CD14-positive monocyte (primary cell): ENCODE results near the gene MTA2. TPM values are rescaled to one million over a fixed set of nuclear protein-coding genes. Genes with fewer than 3 reads are reported as not detected.
A peak's percentile ranks its signal among the peaks of the same experiment; 100 is the strongest.

Experiments used
- DNase-seq, 3 donors: peaks; one replicate each; pipeline ENCODE4 v3.0.0-alpha.2; 2011 to 2022
- H2AFZ ChIP-seq: 2 replicates; pipeline ENCODE4 v1.6.0; 2012; ENCODE audit warnings: mild to moderate bottlenecking, low read depth, low read length, inconsistent platforms; ENCODE audit not compliant: insufficient read depth, poor library complexity, severe bottlenecking
- H3K27ac ChIP-seq, 2 donors: 1 replicate in 1 of 2; 2 replicates in 1 of 2; pipeline ENCODE4 v1.5.1; 2012 to 2013; ENCODE audit warnings: low read length in 2 of 2, control low read depth in 1 of 2, inconsistent platforms in 1 of 2, low read depth in 1 of 2, mild to moderate bottlenecking in 1 of 2
- H3K27me3 ChIP-seq, 2 donors: one replicate each; pipeline versions ENCODE4 v1.6.0 to v1.6.1; 2011 to 2013; ENCODE audit warnings: low read length in 2 of 2; ENCODE audit not compliant: control insufficient read depth in 2 of 2, insufficient read depth in 2 of 2
- H3K36me3 ChIP-seq, 2 donors: replicated peaks in 1 of 2; 1 replicate in 1 of 2; 2 replicates in 1 of 2; pipeline versions ENCODE4 v1.5.1 to v1.6.1; 2012 to 2013; ENCODE audit warnings: low read length in 2 of 2, control low read depth in 1 of 2, inconsistent platforms in 1 of 2, mild to moderate bottlenecking in 1 of 2; ENCODE audit not compliant: insufficient read depth in 2 of 2, control insufficient read depth in 1 of 2
- H3K4me1 ChIP-seq, 2 donors: 1 replicate in 1 of 2; 2 replicates in 1 of 2; pipeline versions ENCODE4 v1.5.1 to v1.6.1; 2012 to 2013; ENCODE audit warnings: low read length in 2 of 2, control low read depth in 1 of 2, inconsistent platforms in 1 of 2, mild to moderate bottlenecking in 1 of 2, moderate library complexity in 1 of 2; ENCODE audit not compliant: insufficient read depth in 2 of 2, control insufficient read depth in 1 of 2
- H3K4me2 ChIP-seq: replicated peaks from 2 replicates; pipeline ENCODE3; 2012; ENCODE audit warnings: low read length, moderate library complexity, mild to moderate bottlenecking; ENCODE audit not compliant: poor library complexity, severe bottlenecking; ENCODE audit errors: extremely low read depth
- H3K4me3 ChIP-seq, 3 experiments: fragments of 200-600 bp in 1 of 3; sonication (generic) in 1 of 3; replicated peaks in 1 of 3; 1 replicate in 2 of 3; 2 replicates in 1 of 3; pipeline ENCODE4 v1.5.1; 2011 to 2013; ENCODE audit warnings: low read length in 3 of 3, mild to moderate bottlenecking in 3 of 3, control low read depth in 2 of 3, low read depth in 2 of 3, inconsistent platforms in 1 of 3, moderate library complexity in 1 of 3
- H3K79me2 ChIP-seq: 2 replicates; pipeline ENCODE4 v1.6.0; 2012; ENCODE audit warnings: mild to moderate bottlenecking, control low read depth, inconsistent platforms, low read length, moderate library complexity; ENCODE audit not compliant: insufficient read depth
- H3K9ac ChIP-seq: 2 replicates; pipeline ENCODE4 v1.6.0; 2017; ENCODE audit warnings: low read length, mild to moderate bottlenecking; ENCODE audit not compliant: insufficient read depth, poor library complexity, severe bottlenecking
- H3K9me3 ChIP-seq, 2 donors: replicated peaks in 1 of 2; 1 replicate in 1 of 2; 2 replicates in 1 of 2; pipeline versions ENCODE4 v1.5.1 to v1.6.1; 2012 to 2013; ENCODE audit warnings: low read length in 2 of 2, control low read depth in 1 of 2; ENCODE audit not compliant: control insufficient read depth in 1 of 2, insufficient read depth in 1 of 2
- H4K20me1 ChIP-seq: 2 replicates; pipeline ENCODE4 v1.6.0; 2012; ENCODE audit warnings: mild to moderate bottlenecking, low read length, control low read depth, moderate library complexity; ENCODE audit not compliant: insufficient read depth
- H3K27ac Mint-ChIP-seq, 7 donors: one replicate each; pipeline ENCODE4 v1.8.0; 2020; ENCODE audit warnings: mild to moderate bottlenecking in 7 of 7, mixed read lengths in 7 of 7, moderate library complexity in 6 of 7, inconsistent platforms in 2 of 7
- H3K27me3 Mint-ChIP-seq, 3 donors: one replicate each; pipeline ENCODE4 v1.8.0; 2021 to 2022; ENCODE audit warnings: low read depth in 3 of 3, mild to moderate bottlenecking in 3 of 3, mixed read lengths in 3 of 3, moderate library complexity in 3 of 3, inconsistent platforms in 1 of 3
- H3K36me3 Mint-ChIP-seq, 2 donors: one replicate each; pipeline ENCODE4 v1.8.0; 2020; ENCODE audit warnings: mixed read lengths in 2 of 2, inconsistent platforms in 1 of 2, mild to moderate bottlenecking in 1 of 2
- H3K4me1 Mint-ChIP-seq: one replicate; pipeline ENCODE4 v1.8.0; 2020; ENCODE audit warnings: mild to moderate bottlenecking, mixed read lengths
- H3K4me3 Mint-ChIP-seq, 2 donors: one replicate each; pipeline ENCODE4 v1.8.0; 2020; ENCODE audit warnings: mild to moderate bottlenecking in 2 of 2, mixed read lengths in 2 of 2, moderate library complexity in 1 of 2
- H3K9me3 Mint-ChIP-seq, 7 donors: one replicate each; pipeline ENCODE4 v1.8.0; 2020 to 2022; ENCODE audit warnings: mixed read lengths in 7 of 7, mild to moderate bottlenecking in 6 of 7, moderate library complexity in 6 of 7, inconsistent platforms in 2 of 7
- CTCF ChIP-seq: fragments of 200-600 bp; IDR thresholded peaks from one replicate; pipeline ENCODE4 v1.8.0; 2022; ENCODE audit warnings: antibody characterized with exemption, mild to moderate bottlenecking
- WGBS: methylation state at CpG from one replicate; pipeline ENCODE4 v1.1.5; 2013; ENCODE audit warnings: missing lambda C conversion rate; ENCODE audit not compliant: insufficient coverage; 5-methylcytosine and 5-hydroxymethylcytosine counted together
- intact Hi-C, 2 donors: fragments of 100-400 bp; cut with micrococcal nuclease; formaldehyde crosslinking; loops; one replicate each; pipeline versions ENCODE4 v1.15.0 to v1.15.1; 2023
- polyA plus RNA-seq, 3 donors: library from polyadenylated mRNA; depleted of rRNA in 1 of 3; unstranded in 2 of 3; stranded (reverse) in 1 of 3; fragments of 300-500 nt in 2 of 3; fragments of >200 nt in 1 of 3; fragmentation: Illumina TruSeq in 2 of 3; gene quantifications; 1 replicate in 2 of 3; 2 replicates in 1 of 3; pipeline ENCODE4 v1.2.3, GENCODE V29; 2012 to 2021

Gene MTA2
- polyA plus RNA-seq, 3 donors = 14.0 to 38.6 (median 17.6) TPM

- Histone ChIP-seq H3K36me3 (no peaks in the 10 kb centered on the region), H3K9me3 (no peaks in the 10 kb centered on the region), H3K4me2 (peak within 1 kb of the TSS; percentile 94), H3K79me2 (peaks cover 67% of the 10 kb centered on the region), H3K27ac (peak within 1 kb of the TSS; percentile 82 to 99), H3K27me3 (no peaks in the 10 kb centered on the region), H3K9ac (peak within 1 kb of the TSS; percentile 100), H3K4me1 (peaks cover 54 to 55% of the 10 kb centered on the region in 2 donors), H4K20me1 (peaks cover 51% of the 10 kb centered on the region), H2AFZ (peak within 1 kb of the TSS; percentile 70), H3K4me3 (peak within 1 kb of the TSS; percentile 83 to 96 (median 87))
- 0% methylated on average over 49 of the region's 69 CpGs for WGBS
- H3K27ac Mint-ChIP-seq = peak within 1 kb of the TSS; percentile 93 to 100 (median 96)
- H3K36me3 Mint-ChIP-seq = peaks cover 8 to 22% of the 10 kb centered on the region in 2 donors
- TF ChIP-seq CTCF = no peak
- H3K9me3 Mint-ChIP-seq = peaks cover 0 to 3% (median 0%) of the 10 kb centered on the region in 7 donors
- intact Hi-C loops = loop anchor here in 1 of 2 donors (10.0 kb wide), 1 partner anchor 122 kb away; no protein-coding TSS in a partner anchor
- H3K4me1 Mint-ChIP-seq = peaks cover 60% of the 10 kb centered on the region
- peaks cover 0 to 23% (median 10%) of the 10 kb centered on the region in 3 donors for H3K27me3 Mint-ChIP-seq
- H3K4me3 Mint-ChIP-seq = peak within 1 kb of the TSS; percentile 96 to 98
- peak; percentile 63 to 69 (median 67) for DNase-seq
These were observed 55.3 kb downstream of the MTA2 start, which contains the start of gene AHNAK for GRCh38 chr11:62546244-62546928. TSS of gene AHNAK (minus strand) at chr11:62546806. CDS start at chr11:62536098, 10,708 bp downstream.

GRCh38 chr11:62545437-62546243, 56.0 kb downstream of the MTA2 start:
- peaks cover 74% of the 10 kb centered on the region for H3K79me2 ChIP-seq

More at GRCh38 chr11:62545437-62546243, 56.0 kb downstream of the MTA2 start:
- H3K4me1 ChIP-seq = peaks cover 54 to 55% of the 10 kb centered on the region in 2 donors
- H3K9ac ChIP-seq = peak overlapping the region; percentile 100
- intact Hi-C loops = loop anchor here in 1 of 2 donors (10.0 kb wide), 1 partner anchor 121 kb away; no protein-coding TSS in a partner anchor
- Mint-ChIP-seq H3K36me3 (peaks cover 8 to 22% of the 10 kb centered on the region in 2 donors), H3K9me3 (peaks cover 0 to 3% (median 0%) of the 10 kb centered on the region in 7 donors), H3K4me1 (peaks cover 60% of the 10 kb centered on the region), H3K27me3 (peaks cover 0 to 23% (median 10%) of the 10 kb centered on the region in 3 donors), H3K27ac (peak overlapping the region; percentile 93 to 100 (median 96)), H3K4me3 (peak overlapping the region; percentile 96 to 98)
- peak overlapping the region; percentile 94 for H3K4me2 ChIP-seq
- H3K4me3 ChIP-seq = peak overlapping the region; percentile 83 to 96 (median 87)
- DNase-seq = peak; percentile 78 to 86 (median 81)
- H4K20me1 ChIP-seq = peaks cover 59% of the 10 kb centered on the region
- no peaks in the 10 kb centered on the region for H3K36me3 ChIP-seq
- 0% methylated on average over 36 of the region's 59 CpGs for WGBS
- H3K27me3 ChIP-seq = no peaks in the 10 kb centered on the region
- no peaks in the 10 kb centered on the region for H3K9me3 ChIP-seq
- peak overlapping the region; percentile 82 to 99 for H3K27ac ChIP-seq
- TF ChIP-seq CTCF = no peak
- no peak overlapping the region for H2AFZ ChIP-seq
